ENCODE measurements around the gene TASOR. TPM values are rescaled to one million over a fixed set of nuclear protein-coding genes. Genes with fewer than 3 reads are reported as not detected.

Gene TASOR
- total RNA-seq, 1 donor from 2014 or later: 45.6 TPM

DNA sequence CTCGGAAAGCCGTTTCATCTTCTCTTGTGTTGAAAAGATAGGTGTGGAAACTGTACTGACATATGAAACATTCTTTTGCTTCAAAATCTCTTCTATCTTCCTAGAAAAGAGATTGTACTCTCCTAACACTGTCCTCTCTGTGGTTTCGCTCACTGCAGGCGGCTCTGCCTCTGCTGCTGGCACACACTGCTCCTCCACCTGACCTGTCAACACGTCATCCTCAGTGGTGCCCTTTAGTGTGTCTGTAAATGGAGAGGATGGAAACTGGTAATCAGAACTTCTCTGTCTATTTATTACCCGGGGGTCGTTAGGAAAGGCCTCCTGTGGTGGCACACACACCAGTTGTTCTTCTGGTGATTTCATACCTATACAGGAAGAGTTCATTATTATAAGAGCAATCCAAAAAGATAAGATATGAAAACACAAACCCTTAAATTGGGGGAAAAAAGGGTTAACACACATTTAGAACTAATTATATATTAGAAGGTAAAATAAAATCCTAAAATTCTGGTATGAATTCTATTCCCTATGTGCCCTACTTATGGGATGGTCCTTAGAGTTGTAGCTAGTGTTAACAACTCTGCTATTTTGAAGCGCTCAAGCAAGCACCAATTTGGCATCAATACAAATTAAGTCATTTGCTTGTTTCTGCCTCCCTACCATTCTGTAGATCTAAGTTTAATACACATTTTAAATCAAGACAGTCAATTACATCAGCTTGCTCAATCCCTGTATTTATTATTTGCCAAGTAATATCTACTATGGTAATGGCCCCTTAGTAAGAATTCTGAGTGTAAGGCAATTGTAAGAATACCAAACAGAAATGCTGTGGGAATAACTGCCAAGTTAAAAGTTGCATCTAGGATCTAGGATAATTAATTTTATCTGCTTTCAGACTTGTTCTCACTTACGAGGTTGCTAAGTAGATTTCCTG lies 49.2 kb downstream of the TASOR start:
- TF ChIP-seq, protein P1, sequence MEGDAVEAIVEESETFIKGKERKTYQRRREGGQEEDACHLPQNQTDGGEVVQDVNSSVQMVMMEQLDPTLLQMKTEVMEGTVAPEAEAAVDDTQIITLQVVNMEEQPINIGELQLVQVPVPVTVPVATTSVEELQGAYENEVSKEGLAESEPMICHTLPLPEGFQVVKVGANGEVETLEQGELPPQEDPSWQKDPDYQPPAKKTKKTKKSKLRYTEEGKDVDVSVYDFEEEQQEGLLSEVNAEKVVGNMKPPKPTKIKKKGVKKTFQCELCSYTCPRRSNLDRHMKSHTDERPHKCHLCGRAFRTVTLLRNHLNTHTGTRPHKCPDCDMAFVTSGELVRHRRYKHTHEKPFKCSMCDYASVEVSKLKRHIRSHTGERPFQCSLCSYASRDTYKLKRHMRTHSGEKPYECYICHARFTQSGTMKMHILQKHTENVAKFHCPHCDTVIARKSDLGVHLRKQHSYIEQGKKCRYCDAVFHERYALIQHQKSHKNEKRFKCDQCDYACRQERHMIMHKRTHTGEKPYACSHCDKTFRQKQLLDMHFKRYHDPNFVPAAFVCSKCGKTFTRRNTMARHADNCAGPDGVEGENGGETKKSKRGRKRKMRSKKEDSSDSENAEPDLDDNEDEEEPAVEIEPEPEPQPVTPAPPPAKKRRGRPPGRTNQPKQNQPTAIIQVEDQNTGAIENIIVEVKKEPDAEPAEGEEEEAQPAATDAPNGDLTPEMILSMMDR (IDR thresholded peaks at IDR 0.05; ENCODE audit: partially characterized antibody, unreplicated experiment): no peak
- no peak for DNase-seq
- no peaks in the 10 kb centered on the region for H3K9me3 Mint-ChIP-seq (ENCODE audit: unreplicated experiment)
- no peak overlapping the region for H3K4me3 Mint-ChIP-seq (ENCODE audit: unreplicated experiment)
- H3K4me1 Mint-ChIP-seq (ENCODE audit: low read depth, unreplicated experiment): no peaks in the 10 kb centered on the region
- no peaks in the 10 kb centered on the region for H3K27me3 Mint-ChIP-seq (ENCODE audit: unreplicated experiment)
- H3K36me3 Mint-ChIP-seq (ENCODE audit: unreplicated experiment): no peaks in the 10 kb centered on the region
- no peak overlapping the region for H3K27ac Mint-ChIP-seq (ENCODE audit: unreplicated experiment)

Other genes with a start within 250 kb of the TASOR start
- 48.3 TPM for gene ERC2, start 214.8 kb downstream of the TASOR start, total RNA-seq (ENCODE audit: unreplicated experiment)
- gene CCDC66, start 126.1 kb downstream of the TASOR start, total RNA-seq (ENCODE audit: unreplicated experiment): 23.8 TPM
- gene ARHGEF3, start 118.7 kb upstream of the TASOR start, total RNA-seq (ENCODE audit: unreplicated experiment): 10.8 TPM

All from glutamatergic neuron (in vitro differentiated cells).